ENCODE measurements around the gene MAP6.

Gene MAP6

DNA sequence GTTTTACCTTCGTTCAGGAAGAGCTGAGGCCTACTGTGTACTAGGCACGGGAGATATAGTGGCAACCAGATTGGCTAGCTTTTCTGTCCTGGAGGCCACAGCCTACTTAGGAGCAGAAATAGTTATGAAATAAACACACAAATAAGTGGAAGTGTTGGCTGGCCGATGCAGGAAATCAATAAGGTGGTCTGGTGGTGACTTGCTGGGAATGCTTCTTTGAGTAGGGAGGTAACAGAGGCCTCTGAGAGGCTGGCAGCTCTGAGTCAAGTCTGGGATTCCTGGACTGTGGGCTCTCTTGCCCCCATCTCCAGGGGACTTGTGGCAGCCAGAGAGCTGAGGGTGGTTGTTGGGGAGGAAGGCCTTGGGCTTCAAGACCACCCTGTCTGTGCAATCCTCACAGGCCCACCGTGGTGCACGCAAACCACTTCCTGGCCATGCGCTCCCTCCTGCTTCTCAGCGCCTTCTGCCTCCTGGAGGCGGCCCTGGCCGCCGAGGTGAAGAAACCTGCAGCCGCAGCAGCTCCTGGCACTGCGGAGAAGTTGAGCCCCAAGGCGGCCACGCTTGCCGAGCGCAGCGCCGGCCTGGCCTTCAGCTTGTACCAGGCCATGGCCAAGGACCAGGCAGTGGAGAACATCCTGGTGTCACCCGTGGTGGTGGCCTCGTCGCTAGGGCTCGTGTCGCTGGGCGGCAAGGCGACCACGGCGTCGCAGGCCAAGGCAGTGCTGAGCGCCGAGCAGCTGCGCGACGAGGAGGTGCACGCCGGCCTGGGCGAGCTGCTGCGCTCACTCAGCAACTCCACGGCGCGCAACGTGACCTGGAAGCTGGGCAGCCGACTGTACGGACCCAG, 102.7 kb downstream of the MAP6 start:
- no peak for DNase-seq

- DNase-seq: peak; percentile 76
Measured at GRCh38 chr11:75565221-75565814, 103.5 kb downstream of the MAP6 start.

- peak; percentile 93 for DNase-seq
Measured at GRCh38 chr11:75563978-75564552, 104.8 kb downstream of the MAP6 start.

DNA sequence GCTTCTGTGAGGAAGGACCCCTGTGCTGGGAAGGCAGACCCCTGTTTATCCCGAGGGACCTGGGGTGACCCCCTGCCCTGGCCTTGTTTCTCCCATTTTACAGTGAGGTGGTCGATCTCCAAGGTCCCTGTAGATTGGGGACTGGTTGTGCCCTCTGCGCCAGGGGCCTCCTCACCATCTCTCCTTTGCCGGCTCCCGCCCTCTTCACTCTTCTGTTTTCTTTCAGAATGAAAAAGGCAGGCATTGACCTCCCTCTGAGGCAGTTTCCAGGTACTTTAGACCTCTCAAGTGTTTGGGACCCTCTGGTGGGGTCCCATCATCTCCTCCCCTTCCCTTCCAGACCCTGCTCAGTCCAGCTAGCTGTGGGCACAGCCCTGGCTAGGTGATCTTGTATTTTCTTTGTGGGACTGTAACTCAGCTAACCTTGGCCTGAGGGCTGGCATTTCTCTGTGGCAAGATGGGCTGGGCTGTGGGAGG, 105.3 kb downstream of the MAP6 start:
- no peak for DNase-seq

GRCh38 chr11:75562836-75563484, 105.9 kb downstream of the MAP6 start:
- DNase-seq: peak; percentile 82

GRCh38 chr11:75562048-75562835, 106.6 kb downstream of the MAP6 start, which contains the start of gene SERPINH1:
Gene SERPINH1 (plus strand): TSS chr11:75562253. CDS start chr11:75566350, 4,097 bp downstream.
- DNase-seq: peak; percentile 96

- DNase-seq: no peak
Measured at GRCh38 chr11:75561426-75562047, 107.3 kb downstream of the MAP6 start.

DNA sequence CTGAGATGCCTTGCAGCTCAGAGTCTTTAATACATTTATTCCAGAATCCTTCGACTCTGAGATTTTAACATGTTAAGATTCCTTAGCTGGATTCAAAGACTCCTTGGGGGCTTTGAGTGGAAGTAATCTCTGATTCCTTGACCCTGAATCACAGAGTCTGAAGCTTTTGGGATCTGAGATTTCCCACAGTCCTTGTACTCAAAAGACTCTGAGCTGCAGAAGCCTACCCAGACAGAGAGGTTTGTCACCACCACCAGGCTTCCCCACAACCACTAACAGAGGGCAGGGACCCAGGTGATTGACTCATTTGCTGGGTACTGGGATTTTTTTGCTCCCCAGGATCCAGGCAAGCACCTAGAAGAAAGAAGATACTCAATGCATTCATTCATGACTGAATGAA, 108.2 kb downstream of the MAP6 start:
- DNase-seq: peak; percentile 71

DNA sequence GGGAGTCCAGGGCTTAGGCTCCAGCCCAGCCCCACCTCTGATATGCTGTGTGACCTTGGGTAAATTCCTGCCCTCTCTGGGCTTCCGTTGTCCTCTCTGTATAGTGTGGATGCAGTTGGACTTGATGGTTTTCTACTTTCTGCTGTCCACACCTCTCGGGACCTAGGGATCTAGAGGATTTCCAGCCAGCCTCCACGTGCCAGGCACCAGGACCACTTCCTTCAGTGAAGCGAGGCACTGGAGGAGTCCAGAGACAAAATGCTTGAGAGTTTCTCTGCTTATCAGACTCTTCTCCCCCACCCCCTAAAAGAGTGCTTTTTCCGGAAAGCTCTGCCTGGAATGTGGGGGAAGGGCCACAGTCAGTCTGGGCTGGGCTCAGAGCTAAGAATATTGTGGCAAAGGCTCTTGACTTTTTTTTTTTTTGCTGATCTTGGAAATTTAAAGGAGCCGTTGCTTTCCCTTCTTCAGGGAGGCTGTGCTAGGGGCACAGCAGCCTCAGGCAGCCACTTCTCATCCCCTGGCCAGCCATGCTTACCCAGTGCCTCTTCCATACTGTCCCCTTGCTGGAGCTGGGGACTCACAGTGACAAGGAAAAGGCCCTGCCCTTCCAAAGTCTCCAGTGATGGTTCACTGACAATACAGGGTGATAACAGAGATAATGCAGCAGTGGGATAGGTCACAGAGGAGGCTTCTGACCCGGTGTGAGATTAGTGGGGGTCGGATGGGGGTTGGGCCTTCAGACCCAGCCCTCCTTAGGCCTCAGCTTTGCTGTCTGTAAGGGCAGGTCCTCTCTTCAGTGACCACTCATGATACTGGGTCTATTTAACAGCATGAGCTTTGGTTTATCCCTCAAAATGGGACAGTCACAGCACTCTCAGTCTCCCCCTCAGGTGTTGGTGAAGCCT, 109.6 kb downstream of the MAP6 start:
- peak; percentile 96 for DNase-seq

GRCh38 chr11:75557666-75558494, 111.0 kb downstream of the MAP6 start:
- peak; percentile 98 for DNase-seq

DNA sequence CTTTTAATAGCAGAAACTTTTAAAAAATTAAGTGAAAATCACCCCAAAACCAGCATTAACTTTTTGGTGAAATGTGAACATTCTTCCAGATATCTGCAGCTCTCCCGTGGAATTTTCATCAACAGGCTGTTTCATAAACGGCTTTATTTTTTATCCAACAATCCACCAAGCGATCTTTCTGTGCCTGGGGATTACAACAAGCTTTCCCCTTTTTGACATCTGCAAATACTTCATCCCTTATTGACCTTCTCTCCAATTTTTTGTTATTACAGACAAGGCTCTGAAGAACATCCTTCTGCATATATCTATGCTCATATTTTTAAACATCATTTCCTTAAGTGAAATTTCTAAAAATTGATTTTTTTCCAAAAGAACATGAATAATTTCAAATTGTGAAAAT, 112.6 kb downstream of the MAP6 start:
- DNase-seq: no peak

- DNase-seq: no peak
Measured at GRCh38 chr11:75555079-75555811, 113.6 kb downstream of the MAP6 start.

GRCh38 chr11:75554258-75555022, 114.4 kb downstream of the MAP6 start:
- peak; percentile 100 for DNase-seq

DNA sequence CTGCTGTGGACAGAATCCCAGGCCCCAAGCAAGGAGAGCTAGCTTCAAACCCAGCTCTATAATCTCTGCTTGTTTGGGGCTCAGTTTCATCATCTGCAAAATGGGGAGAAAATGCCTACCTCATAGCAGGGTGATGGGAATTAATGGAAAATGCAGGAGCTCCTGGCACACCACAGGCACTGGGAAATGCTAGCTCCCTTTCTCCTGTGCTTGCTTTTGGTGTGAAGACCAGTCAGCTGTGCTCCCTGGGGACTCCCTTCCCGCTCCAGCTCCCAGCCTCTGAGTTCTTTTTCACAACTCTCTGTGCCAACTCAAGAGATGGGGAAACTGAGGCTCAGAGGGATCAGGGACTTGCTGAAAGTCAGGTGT, 115.0 kb downstream of the MAP6 start:
- DNase-seq: no peak

DNA sequence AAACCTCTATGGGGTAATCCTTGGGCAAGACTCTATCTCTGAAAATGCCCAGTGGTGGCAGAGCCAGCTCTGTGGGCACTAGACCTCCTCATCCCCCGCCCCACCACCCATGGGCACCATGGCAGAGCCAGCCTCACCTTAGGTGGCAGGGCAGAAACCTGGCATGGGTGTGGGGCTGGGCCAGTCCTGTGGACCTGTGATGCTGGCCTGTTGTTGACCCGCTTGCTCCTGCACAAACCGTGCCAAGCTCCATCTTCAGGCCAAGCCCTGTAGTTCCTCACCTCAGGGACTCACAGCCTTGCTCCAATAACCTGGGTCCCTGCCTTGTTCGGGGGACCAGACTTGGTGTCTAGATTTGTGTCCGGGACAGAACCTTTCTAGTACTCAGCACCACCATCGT, 115.7 kb downstream of the MAP6 start:
- no peak for DNase-seq

DNA sequence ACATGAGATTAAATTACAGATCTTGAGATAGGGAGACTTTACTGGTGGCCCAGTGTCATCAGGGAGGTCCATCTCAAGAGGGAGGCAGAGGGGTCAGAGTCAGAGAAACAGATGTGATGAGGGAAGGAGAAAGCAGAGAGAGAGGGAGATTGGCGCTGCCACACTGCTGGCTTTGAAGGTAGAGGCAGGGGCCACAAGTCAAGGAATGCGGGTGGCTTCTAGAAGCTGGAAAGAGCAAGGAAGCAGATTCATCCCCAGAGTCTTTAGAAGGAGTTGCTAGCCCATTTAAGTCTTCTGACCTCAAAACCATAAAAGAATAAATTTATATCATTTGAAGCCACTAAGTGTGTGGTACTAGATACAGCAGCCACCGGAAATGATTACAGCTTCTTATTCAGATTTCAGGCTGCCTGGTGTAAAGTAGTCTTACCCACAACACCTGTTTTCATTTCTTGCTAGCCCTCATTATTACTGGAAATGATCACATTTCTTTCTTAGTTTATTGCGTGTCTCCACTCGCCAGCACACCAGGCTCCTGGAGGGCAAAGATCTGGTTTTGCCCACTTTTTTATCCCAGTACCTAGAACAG, 119.4 kb downstream of the MAP6 start:
- DNase-seq: no peak

- DNase-seq: no peak
Measured at GRCh38 chr11:75548595-75549272, 120.1 kb downstream of the MAP6 start.

Data from fibroblast of upper back skin (primary cell).